Brain microvascular endothelial cell (primary cell): Measurements from ENCODE around the gene TSC22D2.
A peak's percentile ranks its signal among the peaks of the same experiment; 100 is the strongest.

Experiments used
- DNase-seq: peaks from one replicate; pipeline ENCODE4 v3.0.0-alpha.2; 2020
- H3K27ac ChIP-seq: fragments of 250-450 bp; sonication (Bioruptor Pico); 2 replicates; pipeline ENCODE4 v1.5.1; 2020; ENCODE audit warnings: mild to moderate bottlenecking, moderate library complexity
- H3K27me3 ChIP-seq: fragments of 250-450 bp; sonication (Bioruptor Pico); replicated peaks from 2 replicates; pipeline ENCODE4 v1.5.1; 2020; ENCODE audit warnings: mild to moderate bottlenecking
- H3K36me3 ChIP-seq: fragments of 250-450 bp; sonication (Bioruptor Pico); replicated peaks from 2 replicates; pipeline ENCODE4 v1.5.1; 2020; ENCODE audit warnings: mild to moderate bottlenecking
- H3K4me3 ChIP-seq: 2 replicates; pipeline ENCODE4 v1.5.1; 2011; ENCODE audit warnings: low read depth, mild to moderate bottlenecking, control low read depth, low read length, moderate library complexity
- in situ Hi-C: cut with HindIII; loops from 2 replicates; pipeline ENCODE4 v1.10.0; 2017; ENCODE audit warnings: low sequenced_read_pairs, low pct_ligation_motif_present
- TF ChIP-seq, protein P1 (sequence below): IDR thresholded peaks from 2 replicates; pipeline ENCODE4 v1.5.1; 2011; ENCODE audit warnings: low read depth, mild to moderate bottlenecking, moderate library complexity, low read length, control low read depth, inconsistent platforms; ENCODE audit errors: missing control alignments

The TSC22D2 gene

DNA sequence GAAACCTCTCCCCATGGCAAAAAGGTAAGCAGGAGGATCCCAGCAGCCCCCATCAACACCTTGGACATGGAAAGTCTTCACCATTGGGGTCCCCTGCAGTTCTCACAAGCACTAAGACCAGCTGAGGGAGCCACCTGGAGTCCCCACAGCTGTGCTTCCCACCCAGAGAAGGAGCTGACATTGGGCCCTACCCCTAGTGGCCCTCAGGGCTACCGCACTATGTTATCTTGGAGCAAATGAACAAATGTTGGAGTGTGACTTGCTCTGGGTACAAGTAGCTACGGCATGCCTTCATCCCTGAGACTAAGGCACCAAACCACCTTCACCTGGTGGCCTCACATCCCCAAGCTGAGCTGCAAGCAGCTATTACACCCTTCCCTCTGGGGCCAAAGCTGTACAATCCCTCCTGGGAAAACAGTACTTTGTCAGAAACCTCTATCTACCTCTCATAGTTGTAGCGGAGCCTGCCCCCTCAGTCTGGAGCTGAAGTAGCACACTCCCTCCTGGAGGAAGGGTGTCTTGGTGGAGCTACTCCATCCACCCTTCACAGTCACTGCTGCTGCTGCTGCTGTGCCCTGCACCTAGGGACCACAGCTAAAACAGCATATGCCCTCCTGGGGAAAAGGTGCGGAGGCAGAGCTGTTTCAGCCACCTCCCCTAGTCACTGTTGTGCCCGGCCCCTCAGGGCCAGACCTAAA lies 95.5 kb downstream of the TSC22D2 start:
- H3K4me3 ChIP-seq = no peak overlapping the region

GRCh38 chr3:150504483-150504882 lies 96.4 kb downstream of the TSC22D2 start:
- no peak overlapping the region for H3K27ac ChIP-seq

More for the DNA sequence above, 95.5 kb downstream of the TSC22D2 start:
- in situ Hi-C loops = no loop called here
- Histone ChIP-seq H3K27me3 (no peaks in the 10 kb centered on the region), H3K27ac (no peak overlapping the region), H3K36me3 (no peaks in the 10 kb centered on the region)
- no peak for DNase-seq
- TF ChIP-seq, protein P1, sequence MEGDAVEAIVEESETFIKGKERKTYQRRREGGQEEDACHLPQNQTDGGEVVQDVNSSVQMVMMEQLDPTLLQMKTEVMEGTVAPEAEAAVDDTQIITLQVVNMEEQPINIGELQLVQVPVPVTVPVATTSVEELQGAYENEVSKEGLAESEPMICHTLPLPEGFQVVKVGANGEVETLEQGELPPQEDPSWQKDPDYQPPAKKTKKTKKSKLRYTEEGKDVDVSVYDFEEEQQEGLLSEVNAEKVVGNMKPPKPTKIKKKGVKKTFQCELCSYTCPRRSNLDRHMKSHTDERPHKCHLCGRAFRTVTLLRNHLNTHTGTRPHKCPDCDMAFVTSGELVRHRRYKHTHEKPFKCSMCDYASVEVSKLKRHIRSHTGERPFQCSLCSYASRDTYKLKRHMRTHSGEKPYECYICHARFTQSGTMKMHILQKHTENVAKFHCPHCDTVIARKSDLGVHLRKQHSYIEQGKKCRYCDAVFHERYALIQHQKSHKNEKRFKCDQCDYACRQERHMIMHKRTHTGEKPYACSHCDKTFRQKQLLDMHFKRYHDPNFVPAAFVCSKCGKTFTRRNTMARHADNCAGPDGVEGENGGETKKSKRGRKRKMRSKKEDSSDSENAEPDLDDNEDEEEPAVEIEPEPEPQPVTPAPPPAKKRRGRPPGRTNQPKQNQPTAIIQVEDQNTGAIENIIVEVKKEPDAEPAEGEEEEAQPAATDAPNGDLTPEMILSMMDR = peak; percentile 6

GRCh38 chr3:150508401-150508800 lies 100.3 kb downstream of the TSC22D2 start:
- no peak for DNase-seq
- in situ Hi-C loops = no loop called here
- TF ChIP-seq, protein P1 = no peak
- no peak overlapping the region for H3K4me3 ChIP-seq
- no peaks in the 10 kb centered on the region for H3K36me3 ChIP-seq
- H3K27ac ChIP-seq = no peak overlapping the region
- no peaks in the 10 kb centered on the region for H3K27me3 ChIP-seq

More at GRCh38 chr3:150504483-150504882, 96.4 kb downstream of the TSC22D2 start:
- in situ Hi-C loops = no loop called here
- Histone ChIP-seq H3K4me3 (no peak overlapping the region), H3K36me3 (no peaks in the 10 kb centered on the region), H3K27me3 (no peaks in the 10 kb centered on the region)
- no peak for DNase-seq
- TF ChIP-seq, protein P1 = no peak

- Histone ChIP-seq H3K36me3 (no peaks in the 10 kb centered on the region), H3K27ac (no peak overlapping the region), H3K4me3 (no peak overlapping the region), H3K27me3 (no peaks in the 10 kb centered on the region)
- TF ChIP-seq, protein P1 = no peak
- DNase-seq = no peak
- in situ Hi-C loops = no loop called here
Observed at GRCh38 chr3:150509780-150510179, 101.7 kb downstream of the TSC22D2 start.

- Histone ChIP-seq H3K36me3 (no peaks in the 10 kb centered on the region), H3K4me3 (no peak overlapping the region), H3K27me3 (no peaks in the 10 kb centered on the region), H3K27ac (no peak overlapping the region)
- TF ChIP-seq, protein P1 = no peak
- in situ Hi-C loops = no loop called here
- no peak for DNase-seq
Observed at GRCh38 chr3:150511122-150511821, 103.2 kb downstream of the TSC22D2 start.
